Ishikawa (cell line): Measurements from ENCODE around the gene FAM111A.

Source experiments
- CEBPB ChIP-seq: IDR thresholded peaks from 2 replicates; pipeline ENCODE4 v1.6.1; 2012
- CREB1 ChIP-seq: IDR thresholded peaks from 2 replicates; pipeline ENCODE4 v1.6.1; 2012; ENCODE audit warnings: low read depth
- EGR1 ChIP-seq: IDR thresholded peaks from 2 replicates; pipeline ENCODE4 v1.6.1; 2012
- EP300 ChIP-seq: IDR thresholded peaks from 2 replicates; pipeline ENCODE4 v1.6.1; 2012; ENCODE audit warnings: borderline replicate concordance
- FOXM1 ChIP-seq: IDR thresholded peaks from 2 replicates; pipeline ENCODE4 v1.6.1; 2012; ENCODE audit warnings: low read depth, borderline replicate concordance
- NFIC ChIP-seq: IDR thresholded peaks from 2 replicates; pipeline ENCODE4 v1.6.1; 2012
- RAD21 ChIP-seq: IDR thresholded peaks from 2 replicates; pipeline ENCODE4 v1.6.1; 2012; ENCODE audit warnings: low read depth
- TAF1 ChIP-seq: IDR thresholded peaks from 2 replicates; pipeline ENCODE4 v1.6.1; 2012; ENCODE audit warnings: low read depth, mild to moderate bottlenecking
- TCF12 ChIP-seq: IDR thresholded peaks from 2 replicates; pipeline ENCODE4 v1.6.1; 2012; ENCODE audit warnings: low read depth
- TEAD4 ChIP-seq: IDR thresholded peaks from 2 replicates; pipeline ENCODE4 v1.6.1; 2012
- YY1 ChIP-seq: IDR thresholded peaks from 2 replicates; pipeline ENCODE4 v1.6.1; 2012; ENCODE audit warnings: low read depth
- ZBTB7A ChIP-seq: IDR thresholded peaks from 2 replicates; pipeline ENCODE4 v1.6.1; 2012; ENCODE audit warnings: low read depth
- TF ChIP-seq, protein P1 (sequence below): IDR thresholded peaks from 2 replicates; pipeline ENCODE4 v1.6.1; 2012
- TF ChIP-seq, protein P2 (sequence below): IDR thresholded peaks from 2 replicates; pipeline ENCODE4 v1.6.1; 2012
- TF ChIP-seq, protein P3 (sequence below): IDR thresholded peaks from 2 replicates; pipeline ENCODE4 v1.6.1; 2012; ENCODE audit warnings: low read depth, mild to moderate bottlenecking

FAM111A gene

DNA sequence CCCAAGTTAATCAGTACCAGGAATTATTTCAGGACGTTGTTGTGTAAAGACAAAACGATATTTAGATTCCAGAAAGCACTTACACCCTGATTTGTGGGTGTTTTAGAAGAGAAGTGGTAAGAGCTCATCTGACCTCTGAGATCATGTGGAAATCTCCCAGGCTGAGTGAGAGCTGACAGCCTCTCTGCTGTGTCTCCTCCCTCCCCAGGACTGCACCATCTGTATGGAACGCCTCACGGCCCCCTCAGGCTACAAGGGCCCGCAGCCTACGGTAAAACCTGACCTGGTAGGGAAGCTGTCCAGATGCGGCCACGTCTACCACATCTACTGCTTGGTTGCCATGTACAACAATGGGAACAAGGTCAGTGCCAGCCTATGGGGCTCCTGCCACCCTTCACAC is 49.2 kb downstream of the FAM111A start:
- no peak for TF ChIP-seq CREB1
- TF ChIP-seq TEAD4, result no peak
- no peak for TF ChIP-seq EGR1
- TF ChIP-seq, protein P1, sequence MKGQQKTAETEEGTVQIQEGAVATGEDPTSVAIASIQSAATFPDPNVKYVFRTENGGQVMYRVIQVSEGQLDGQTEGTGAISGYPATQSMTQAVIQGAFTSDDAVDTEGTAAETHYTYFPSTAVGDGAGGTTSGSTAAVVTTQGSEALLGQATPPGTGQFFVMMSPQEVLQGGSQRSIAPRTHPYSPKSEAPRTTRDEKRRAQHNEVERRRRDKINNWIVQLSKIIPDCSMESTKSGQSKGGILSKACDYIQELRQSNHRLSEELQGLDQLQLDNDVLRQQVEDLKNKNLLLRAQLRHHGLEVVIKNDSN, result no peak

DNA sequence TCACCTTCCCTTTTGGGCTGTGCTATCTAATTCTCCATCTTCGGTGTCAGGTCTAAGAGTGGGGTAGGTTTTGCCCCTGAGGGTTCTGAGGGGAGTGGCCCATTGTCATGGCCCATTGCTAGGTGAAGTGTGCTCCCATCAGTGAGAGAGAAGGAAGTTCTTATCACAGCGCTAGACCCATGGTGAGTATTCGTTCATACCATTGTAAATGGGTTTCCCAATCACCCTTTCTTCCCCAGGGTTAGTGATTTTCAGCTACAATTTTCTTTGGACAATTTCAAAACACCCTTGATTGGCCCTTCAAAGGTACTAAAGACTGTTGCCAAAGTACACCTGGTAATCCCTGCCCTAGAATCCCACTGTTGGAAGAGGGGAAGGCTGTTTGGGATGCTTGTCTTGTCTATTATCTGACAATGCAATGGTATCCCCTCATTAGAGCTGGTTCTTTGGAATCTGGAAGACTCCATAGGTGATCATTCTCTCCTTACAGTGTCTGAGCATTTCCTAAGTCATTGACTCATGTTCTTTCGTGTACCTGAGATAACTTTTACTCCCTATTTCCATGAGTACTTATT is 49.9 kb downstream of the FAM111A start:
- TF ChIP-seq CEBPB, result no peak

DNA sequence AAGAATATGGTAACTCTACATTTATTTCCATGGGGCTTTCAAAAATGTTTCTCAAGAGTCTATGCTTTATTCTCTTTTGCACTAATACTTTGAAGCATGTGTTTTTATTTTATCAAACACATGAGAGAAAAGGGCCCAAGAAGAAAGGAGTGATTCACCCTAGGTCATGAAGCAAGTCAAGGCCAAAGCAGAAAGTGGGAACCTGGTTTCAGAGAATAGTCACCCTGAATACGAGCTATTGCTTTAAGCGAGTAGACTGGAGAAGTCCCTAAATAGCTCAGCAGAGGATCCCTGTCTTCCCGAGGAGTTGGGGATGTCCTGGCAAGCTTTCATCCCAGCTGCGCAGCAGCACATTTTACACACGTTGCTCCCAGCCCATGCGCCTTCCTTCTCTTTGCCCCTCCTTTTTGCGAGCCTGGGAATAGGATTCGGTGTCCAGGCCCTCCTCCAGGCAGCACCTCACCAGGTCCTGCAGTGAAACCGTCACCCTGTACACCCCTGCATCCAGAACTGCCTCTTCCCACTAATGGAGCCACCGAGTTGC is 51.0 kb downstream of the FAM111A start:
- no peak for TF ChIP-seq CEBPB
- TF ChIP-seq YY1, result no peak
- TF ChIP-seq, protein P2, sequence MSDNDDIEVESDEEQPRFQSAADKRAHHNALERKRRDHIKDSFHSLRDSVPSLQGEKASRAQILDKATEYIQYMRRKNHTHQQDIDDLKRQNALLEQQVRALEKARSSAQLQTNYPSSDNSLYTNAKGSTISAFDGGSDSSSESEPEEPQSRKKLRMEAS, result no peak
- no peak for TF ChIP-seq FOXM1
- TF ChIP-seq ZBTB7A, result no peak
- TF ChIP-seq, protein P1, result no peak
- TF ChIP-seq CREB1, result no peak

DNA sequence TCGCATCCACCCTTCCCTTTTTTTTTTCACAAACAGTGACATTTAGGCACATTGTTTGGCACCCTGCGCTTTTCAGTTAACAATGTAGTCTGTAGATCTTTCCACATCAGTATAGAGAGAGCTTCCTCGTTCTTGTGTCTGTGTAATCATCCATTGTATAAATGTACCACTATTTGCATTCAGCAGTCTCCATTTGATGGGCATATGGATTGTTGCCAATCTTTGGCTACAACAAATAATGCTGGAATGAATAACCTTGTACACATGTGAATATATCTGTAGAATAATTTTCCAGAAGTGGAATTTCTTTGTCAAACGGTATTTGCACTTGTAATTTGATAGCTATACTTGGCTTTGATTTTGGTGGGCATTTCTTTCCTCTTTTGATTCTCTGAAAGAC is 52.9 kb downstream of the FAM111A start:
- TF ChIP-seq ZBTB7A, result no peak
- no peak for TF ChIP-seq TAF1
- no peak for TF ChIP-seq EP300
- TF ChIP-seq, protein P1, result no peak
- no peak for TF ChIP-seq RAD21
- no peak for TF ChIP-seq FOXM1
- TF ChIP-seq CREB1, result no peak
- TF ChIP-seq TCF12, result no peak
- no peak for TF ChIP-seq EGR1
- TF ChIP-seq, protein P2, result no peak
- TF ChIP-seq, protein P3, sequence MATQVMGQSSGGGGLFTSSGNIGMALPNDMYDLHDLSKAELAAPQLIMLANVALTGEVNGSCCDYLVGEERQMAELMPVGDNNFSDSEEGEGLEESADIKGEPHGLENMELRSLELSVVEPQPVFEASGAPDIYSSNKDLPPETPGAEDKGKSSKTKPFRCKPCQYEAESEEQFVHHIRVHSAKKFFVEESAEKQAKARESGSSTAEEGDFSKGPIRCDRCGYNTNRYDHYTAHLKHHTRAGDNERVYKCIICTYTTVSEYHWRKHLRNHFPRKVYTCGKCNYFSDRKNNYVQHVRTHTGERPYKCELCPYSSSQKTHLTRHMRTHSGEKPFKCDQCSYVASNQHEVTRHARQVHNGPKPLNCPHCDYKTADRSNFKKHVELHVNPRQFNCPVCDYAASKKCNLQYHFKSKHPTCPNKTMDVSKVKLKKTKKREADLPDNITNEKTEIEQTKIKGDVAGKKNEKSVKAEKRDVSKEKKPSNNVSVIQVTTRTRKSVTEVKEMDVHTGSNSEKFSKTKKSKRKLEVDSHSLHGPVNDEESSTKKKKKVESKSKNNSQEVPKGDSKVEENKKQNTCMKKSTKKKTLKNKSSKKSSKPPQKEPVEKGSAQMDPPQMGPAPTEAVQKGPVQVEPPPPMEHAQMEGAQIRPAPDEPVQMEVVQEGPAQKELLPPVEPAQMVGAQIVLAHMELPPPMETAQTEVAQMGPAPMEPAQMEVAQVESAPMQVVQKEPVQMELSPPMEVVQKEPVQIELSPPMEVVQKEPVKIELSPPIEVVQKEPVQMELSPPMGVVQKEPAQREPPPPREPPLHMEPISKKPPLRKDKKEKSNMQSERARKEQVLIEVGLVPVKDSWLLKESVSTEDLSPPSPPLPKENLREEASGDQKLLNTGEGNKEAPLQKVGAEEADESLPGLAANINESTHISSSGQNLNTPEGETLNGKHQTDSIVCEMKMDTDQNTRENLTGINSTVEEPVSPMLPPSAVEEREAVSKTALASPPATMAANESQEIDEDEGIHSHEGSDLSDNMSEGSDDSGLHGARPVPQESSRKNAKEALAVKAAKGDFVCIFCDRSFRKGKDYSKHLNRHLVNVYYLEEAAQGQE, result no peak
- TF ChIP-seq TEAD4, result no peak
- no peak for TF ChIP-seq NFIC
- no peak for TF ChIP-seq YY1

DNA sequence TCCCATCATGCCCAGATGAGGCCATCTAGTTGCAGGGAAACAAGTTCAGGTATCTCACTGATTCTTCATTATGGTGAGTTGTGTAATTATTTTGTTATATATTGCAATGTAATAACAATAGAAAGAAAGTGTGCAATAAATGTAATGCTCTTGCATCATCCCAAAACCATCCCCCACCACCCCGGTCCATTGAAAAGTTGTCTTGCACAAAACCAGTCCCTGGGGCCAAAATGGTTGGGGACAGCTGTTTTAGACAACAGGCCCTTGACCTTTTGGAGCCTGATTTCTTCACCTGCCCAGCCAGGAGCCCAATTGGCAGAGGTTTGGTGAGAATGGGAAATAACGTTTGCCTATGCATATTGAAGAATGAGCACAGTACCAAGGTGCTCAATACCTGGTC is 54.1 kb downstream of the FAM111A start:
- TF ChIP-seq TEAD4 (no peak), RAD21 (no peak), TAF1 (no peak), EGR1 (no peak), CREB1 (no peak), FOXM1 (no peak), CEBPB (no peak), NFIC (no peak), ZBTB7A (no peak), EP300 (no peak), YY1 (no peak), TCF12 (no peak)
- TF ChIP-seq, protein P2, result no peak
- TF ChIP-seq, protein P1, result no peak
- TF ChIP-seq, protein P3, result no peak
